Globus pallidus (tissue), 1 donor: ENCODE measurements around the gene LAMC1.

Experiments
- DNase-seq: peaks from one replicate; pipeline ENCODE4 v3.0.0-alpha.2; 2015; ENCODE audit warnings: low spot score

LAMC1 gene

DNA sequence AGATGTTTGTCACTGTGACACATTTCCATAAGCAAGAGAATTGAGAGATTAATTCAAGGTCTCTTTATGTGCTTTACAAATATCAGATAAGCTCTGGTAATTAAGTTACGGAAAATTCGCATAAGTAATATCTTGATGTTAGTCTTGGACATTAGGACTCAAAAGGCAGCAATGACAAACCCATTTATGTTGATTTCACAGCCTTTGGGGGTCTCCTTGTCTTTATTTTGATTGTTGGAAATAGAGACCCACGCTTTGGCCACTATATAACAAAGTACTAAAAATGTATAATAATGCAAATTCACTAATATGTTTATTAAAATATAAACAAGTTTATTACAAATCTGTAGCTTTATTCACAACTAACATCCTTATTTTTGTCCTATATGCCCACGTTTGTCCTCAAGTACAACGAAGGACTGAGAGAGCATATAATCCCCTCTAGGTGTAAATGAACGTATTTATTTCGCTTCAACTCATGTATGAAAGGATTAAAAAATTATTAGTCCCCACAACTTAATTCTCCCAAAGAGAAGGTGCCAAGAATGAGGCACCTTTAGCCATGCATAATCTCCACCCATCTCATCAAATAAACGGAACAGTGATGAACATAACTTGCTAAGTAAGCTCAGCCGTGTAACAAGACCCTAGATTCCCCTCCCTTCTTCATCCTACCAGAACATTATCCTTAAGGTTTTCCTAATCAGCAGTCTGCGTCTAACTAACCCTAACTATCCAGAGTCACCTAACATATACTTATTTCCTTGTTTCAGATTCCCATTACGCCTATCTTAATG lies 1.6 kb upstream of the LAMC1 start:
- DNase-seq: no peak

DNA sequence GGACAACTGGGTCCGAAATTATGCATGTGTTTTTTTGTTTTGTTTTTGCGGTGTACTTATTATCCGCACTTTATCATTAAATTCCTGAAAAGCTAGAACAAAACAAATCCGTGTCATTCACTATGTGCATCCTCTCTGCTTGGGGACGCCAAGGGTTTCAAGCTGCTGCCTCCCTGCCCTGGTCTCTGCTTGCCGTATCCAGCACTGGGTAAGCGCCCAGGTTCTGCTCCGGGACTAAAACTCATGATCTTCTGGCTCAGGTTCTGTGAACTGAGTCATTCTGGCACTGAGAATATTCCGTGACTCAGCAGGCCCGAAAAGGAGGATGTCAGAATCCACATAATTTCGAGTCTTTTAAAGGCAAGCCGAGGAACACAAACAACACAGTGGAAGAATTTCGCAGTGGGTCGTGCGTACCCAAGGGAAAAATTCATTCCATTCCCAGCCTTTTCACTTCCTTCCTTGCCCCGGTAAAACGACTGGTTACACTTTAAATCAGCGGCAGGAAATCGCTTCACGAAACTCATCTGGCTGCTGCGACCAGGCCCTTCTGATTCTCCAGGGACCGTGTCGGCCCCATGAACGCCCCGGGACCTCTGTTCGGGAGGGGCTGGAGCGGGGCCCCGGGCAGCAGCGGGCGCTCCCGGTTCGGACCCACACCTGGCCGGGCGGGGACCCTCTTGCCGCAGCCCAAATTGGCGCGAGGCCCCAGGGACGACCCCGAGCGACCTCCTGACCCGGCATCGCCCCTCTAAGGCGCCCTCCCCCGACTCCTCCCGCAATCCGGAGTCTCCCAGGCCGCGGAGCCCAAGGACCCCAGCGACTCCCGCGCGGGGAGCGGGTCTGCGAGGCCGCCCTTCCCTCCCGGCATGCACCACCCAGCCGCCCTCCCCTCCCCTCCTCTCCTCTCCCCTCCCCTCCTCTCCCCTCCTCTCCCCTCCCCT lies 746 bp upstream of the LAMC1 start:
- DNase-seq: peak; percentile 61

DNA sequence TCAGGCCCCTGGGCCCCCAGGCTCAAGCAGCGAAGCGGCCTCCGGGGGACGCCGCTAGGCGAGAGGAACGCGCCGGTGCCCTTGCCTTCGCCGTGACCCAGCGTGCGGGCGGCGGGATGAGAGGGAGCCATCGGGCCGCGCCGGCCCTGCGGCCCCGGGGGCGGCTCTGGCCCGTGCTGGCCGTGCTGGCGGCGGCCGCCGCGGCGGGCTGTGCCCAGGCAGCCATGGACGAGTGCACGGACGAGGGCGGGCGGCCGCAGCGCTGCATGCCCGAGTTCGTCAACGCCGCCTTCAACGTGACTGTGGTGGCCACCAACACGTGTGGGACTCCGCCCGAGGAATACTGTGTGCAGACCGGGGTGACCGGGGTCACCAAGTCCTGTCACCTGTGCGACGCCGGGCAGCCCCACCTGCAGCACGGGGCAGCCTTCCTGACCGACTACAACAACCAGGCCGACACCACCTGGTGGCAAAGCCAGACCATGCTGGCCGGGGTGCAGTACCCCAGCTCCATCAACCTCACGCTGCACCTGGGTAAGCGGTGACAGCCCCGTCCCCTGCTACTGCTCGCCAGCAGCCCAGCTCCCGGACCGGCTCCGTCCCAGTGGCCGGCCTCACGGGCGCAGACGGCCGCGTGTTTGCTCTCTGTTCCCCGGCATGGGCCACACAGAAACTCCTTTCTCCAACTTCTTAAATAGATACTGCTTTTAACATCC lies 539 bp downstream of the LAMC1 start:
- no peak for DNase-seq

DNA sequence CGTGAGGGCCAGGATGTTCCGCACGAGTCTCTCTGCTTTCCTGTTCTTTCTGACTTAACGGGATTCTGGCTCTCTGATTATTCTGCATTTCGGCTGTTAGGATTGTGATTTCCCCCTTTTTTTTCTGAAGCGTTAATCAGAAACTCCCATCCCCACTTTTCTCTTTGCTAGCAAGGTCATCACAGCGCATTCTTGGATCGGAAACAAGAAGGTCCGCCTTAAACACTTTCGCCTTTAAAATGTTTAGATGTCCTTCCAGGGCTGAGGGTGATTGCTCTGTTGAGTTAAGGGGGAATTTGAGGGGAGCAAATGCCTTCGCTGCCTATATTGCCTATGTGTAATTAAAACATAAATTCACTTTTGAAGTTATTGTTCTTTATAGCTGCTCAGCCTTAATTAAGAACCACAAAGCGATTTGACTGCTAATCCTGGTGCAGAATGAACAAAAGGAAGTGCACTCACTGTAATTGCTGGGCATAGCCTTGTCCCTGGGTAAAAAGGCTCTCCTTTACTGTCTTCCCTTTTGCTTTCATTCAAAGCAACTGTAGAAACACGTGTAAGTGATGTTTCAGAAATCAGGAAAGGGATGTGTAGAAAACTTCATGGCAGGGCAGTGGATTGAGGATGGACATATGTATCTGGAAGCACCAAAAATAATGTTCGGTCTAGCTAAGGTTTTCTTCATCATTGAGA lies 1.2 kb downstream of the LAMC1 start:
- no peak for DNase-seq

DNA sequence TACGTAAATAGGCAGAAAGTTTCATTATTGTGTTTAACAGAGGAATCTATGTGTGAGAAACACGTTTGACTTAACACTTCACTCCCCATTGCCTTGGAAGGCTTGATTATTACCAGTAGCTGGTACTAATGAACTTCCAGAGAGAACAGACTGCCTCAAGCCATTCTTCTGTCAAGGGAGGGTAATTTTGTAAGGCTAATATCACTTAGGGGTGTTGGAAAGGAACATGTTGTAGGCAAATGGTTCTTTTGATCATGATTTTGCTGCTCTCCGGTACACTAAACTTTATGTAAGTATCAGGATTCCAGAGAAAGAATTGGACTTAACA lies 1.8 kb downstream of the LAMC1 start:
- DNase-seq: no peak

DNA sequence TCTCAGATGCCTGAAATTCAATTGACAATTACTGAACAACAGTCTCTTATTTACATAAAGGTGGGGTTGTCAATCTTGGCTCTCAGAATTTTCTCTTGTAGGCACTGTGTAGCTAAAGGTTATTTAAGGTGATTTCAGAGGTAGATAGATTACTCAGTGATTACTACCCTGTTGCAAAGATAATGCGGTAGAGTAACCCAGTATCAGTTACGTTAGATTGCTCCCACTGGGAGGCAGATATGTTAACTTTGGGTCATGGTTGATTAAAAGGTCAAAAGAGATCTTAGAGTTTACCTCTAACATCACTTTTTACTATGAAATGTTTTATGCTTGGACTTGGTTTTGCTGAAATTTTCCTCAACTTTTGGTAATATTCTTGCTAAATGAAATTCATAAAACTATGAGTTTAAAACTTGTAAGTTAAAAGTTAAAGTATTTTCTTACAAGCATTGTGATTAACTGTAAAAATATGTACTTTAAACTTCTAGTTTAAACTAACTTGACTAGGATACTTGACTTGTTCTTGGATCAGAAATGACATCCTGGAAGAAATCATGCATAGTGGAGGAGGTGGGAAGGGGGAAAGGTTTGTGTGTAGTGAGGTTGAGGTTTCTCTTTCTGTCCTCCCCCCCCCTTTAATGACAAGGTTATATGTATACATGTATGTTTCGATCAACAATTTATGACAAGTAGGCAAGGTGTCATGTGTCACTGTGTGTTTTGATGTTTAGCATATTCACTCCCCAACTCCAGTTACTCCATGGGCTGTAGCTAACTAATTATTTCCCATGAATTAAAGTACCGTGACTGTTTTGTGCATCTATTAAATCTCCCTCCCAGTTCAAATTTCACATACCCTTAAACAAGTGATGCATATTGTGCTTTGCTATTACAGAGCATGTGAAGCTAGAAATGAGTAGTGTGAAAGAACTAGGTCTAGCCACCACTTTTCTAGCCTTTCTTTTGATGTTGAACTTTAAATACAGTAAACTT lies 2.9 kb downstream of the LAMC1 start:
- DNase-seq: no peak

DNA sequence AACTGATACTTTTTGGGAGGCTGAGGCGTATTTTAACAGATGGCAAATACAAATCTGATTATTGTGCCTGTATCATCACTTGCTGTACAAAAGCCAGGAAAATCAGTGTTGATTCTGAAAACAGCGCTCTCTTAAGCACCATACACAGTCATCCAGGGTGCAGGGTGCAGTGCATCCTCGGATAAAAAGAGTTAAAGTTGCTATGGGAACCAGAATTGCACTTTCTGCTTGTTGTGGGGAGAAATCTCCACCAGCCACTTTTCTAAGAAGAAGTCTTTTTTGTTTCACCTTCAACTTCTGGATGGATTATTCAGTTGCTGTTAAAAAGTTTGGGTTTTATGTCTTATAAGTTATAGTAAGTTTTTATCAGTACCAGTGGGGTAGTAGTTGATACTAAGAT lies 3.8 kb downstream of the LAMC1 start:
- DNase-seq: no peak

DNA sequence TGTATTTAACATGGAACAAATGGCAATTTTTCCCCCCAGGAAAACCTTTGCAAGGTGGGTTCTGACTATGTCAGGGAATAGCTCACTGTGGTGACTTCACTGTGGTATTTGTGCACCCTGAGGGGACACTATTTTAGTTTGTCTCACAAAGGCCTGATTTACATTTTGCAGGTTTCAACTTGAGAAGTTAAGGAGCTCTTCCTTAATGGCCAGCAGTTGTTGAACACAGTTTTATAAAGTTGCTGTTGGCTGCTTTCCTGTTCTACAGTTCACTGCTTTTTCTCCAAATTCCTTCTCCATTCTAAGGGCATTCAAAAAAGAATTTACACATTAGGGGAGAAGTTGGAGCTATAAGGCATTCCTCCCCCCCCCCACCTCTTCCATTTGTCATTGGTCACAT lies 4.6 kb downstream of the LAMC1 start:
- DNase-seq: no peak

DNA sequence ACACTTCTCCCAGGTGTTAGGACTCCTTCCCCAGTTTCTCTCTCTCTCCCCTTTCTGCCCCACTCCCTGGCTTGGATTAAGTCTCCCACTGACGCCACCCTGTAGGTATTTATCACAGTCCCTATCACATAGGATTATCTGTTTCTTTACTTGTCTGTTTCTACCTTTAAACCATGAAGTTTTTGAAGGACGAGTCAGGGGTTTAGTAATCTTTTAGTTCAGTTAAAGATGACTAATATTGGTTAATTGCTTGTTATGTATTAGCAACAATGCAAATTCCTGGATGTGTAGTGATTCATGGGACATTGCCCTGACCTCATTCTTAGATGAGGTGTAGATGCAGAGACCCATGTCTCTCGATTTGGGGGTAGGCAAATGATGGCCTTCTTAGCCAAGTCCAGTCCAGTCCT lies 6.4 kb downstream of the LAMC1 start:
- no peak for DNase-seq

DNA sequence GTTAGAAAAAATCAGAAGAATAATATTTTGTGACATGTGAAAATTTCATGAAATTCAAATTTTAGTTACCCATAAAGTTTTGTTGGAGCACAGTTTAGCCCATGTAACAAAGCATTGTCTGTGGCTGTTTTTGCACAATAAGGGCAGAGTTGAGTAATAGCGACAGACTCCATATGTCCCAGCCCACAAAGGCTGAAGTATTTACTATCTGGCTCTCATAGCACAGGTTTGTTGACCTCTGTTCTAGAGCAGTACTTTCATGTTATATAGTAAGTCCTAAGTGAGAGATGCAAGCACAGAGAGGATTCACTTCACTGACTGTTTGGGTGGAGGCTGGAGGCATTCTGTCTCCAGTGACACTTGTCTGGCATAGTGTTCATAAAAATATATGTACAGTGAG lies 6.8 kb downstream of the LAMC1 start:
- DNase-seq: no peak

DNA sequence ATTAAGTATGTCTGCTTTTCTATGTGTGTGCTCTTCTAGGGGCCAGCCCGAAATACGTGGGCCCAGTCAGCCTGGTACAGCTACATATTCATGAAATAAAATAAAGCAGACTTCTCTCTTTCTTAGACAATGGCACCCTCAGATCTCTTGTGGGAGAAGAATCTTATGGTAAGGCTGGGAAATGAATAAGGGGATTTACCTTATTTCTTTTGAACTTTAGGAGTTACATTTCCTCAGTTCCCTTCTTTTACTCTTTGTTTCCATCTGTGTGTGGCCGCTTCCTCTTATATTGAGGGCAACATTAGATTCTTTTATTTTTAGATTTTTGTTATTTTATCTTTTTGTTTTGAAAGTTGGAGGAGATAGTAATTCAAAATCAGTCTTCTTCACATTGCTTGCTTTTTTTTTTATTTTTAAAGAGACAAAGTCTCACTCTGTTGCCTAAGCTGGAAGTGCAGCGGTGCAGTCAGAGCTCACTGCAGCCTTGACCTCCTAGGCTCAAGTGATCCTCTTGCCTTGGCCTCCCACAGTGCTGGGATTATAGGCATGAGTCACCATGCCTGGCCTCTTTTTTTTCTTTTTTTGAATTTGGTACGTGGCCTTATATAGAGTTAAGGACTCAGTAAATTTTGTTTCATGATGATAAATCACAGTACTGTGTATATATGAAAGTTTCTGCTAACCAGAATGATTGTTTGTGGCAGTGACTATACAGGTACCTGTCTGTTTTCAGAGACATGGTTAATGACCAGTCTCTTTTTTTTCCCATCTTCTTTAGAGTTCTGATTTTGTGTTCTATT lies 9.1 kb downstream of the LAMC1 start:
- DNase-seq: no peak

DNA sequence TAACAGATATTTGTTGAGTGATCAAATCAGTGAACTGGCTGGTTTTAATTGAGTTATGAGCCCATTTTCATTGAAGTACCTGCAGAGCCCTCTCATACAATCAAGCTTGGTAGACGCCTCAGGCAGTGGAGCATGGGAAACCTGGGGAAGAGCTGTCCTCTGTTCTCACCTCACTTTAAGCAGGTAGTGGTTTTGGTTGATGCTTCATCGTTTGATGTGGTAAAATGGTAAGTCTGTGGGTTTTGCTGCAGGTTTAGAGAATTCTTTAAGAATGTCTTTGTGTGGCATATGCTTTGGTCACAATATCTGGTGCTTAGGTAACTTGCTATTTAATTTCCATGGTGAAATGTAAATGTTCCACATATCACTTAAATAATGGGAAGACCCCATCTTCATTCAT lies 10.0 kb downstream of the LAMC1 start:
- DNase-seq: no peak

DNA sequence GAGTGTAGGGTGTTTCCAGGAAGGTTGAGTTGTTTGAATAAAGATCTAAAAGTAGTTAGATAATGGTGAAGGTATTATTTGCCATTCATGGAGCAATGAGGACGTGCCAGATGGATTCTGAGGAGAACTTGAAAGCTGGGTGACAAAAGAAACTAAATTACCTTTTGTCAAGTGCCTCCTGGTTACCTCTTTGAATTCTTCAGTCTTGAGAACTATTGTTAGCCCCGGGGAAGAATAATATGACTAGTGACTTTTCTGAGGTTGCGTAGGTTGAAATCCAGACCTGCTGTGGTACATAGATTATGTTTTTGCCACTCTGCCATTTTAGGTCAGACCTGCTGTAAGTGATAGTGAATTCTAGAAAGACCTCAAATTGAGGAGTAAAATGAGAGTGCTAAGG lies 11.5 kb downstream of the LAMC1 start:
- no peak for DNase-seq

DNA sequence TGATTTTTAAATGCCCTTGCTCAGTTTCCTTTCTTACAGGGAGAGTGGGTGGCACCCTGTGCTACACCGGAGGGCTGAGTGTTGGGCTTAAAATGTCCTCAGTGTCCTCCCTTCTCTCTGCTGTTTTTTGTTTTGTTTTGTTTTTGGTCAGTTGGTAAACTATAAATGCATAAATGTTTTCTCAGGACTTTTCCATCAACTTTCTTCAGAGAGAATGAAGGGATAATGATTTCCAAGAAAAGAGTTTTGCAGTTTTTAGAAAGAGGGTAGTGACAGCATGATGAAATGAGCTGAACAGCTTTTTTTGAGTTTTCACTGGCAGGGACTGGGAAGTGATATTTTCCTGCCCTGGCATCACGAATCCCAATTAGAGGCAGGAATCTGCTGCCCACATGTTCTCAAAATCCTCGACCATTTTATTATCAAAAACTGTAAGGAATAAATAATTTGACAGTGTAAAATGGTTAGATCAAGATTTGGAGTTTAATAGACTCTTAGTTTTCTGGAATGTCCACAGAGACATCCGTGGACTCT lies 15.2 kb downstream of the LAMC1 start:
- no peak for DNase-seq

DNA sequence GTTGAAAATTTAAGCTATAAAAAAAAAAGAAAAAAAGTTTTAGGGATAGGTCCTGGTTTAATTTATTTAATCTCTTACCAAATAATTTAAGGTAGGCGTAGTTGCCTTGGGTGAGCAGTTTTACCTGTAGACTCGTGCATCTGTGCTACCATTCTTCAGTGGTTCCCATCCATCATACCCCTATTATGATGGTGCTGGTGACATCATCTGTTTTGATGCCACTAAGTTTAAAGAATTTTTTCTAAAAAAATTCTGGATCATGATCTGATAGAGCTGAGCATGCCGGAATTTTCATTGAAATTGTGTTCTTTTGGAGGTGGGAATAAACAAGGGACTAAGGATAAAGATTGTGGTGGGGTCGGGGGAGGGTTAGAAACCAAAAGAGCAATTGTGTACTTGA lies 15.7 kb downstream of the LAMC1 start:
- DNase-seq: no peak

DNA sequence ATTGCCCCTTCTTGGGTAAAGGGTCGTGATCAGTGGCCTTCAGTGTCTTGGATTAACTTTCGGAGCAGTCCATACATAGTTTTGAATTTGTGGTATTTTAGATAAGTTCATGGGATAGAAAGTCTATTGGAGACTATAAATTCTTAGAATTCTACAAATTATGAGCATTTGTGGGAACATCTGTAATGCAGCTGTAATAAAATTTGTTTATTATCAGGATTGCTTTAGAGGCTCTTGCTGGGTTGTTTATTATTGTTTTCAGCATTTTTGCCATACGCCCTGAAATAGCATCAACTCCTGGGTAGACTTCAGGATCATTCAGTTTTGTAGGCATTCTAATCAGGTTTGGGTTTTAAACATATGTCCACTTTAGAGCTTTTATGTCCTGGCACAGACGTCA lies 16.1 kb downstream of the LAMC1 start:
- no peak for DNase-seq

DNA sequence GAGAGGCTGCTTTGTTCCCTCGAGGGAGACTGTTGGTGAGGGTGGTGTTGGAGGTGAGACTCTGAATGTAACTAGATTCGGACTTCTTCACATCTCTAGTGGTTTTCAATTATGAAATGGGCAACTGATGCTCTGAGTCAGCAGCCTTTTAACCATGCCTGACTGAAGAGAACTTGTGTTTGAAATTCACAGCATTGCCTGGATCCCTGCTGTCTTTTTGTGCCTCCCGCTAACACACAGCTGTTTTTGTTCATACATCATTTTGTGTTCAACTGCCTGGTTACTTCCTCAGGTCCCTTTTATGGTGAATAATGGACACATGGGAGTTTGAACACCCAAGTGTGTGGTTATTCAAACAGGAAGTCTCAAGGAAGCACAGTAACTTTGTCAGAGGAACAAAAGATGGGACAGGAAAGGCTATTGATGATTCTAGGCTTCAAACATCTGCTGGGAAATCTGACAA lies 16.8 kb downstream of the LAMC1 start:
- DNase-seq: no peak

DNA sequence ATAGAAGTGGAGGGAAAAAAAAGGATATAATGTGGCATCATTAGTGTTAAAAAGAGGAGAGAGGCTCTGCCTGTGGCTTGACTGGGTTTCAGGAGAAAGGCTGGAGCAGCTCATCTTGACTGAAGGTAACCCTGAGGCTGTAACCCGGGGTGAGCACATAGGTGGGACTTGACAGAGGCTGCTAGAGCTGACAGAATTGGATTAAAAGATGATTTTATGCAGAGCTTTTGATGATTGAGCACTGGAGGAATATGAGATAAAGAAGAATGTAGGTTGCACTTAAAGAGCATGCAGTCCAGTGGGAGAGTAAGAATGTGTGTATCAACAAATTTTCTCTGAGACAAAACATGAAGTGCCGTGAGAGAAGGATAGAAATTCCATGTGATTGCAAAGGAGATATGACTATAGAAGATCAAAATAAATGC lies 17.3 kb downstream of the LAMC1 start:
- DNase-seq: no peak

DNA sequence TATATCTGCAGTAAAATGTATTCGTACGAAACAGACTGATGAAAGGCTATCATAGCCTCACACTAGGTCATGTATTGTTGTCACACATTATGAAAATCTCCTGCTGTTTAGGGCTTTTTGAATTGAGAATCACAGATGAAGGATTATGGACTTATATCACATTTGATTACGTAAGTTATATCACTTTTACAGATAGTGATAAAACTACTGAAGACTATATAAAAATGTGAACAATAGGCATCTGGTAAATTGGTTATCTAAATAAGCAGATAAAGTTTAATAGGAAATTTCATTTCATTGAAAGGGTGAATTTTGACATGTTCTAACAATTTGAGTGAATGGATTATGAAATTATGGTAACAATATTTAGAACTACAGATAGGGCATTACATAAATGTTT lies 20.0 kb downstream of the LAMC1 start:
- no peak for DNase-seq
